Karpas-422 (cell line): ENCODE results near the gene VWA8. TPM values are rescaled to one million over a fixed set of nuclear protein-coding genes. Genes with fewer than 3 reads are reported as not detected.
A peak's percentile ranks its signal among the peaks of the same experiment; 100 is the strongest.

Experiments used
- DNase-seq: peaks from one replicate; pipeline ENCODE4 v3.0.0-alpha.2; 2015
- H2AFZ ChIP-seq: fragments of 200-600 bp; sonication (generic); 2 replicates; pipeline ENCODE4 v1.6.1; 2014; ENCODE audit warnings: antibody characterized with exemption, low read length, mixed read lengths
- H3K27ac ChIP-seq: fragments of 200-600 bp; sonication (generic); 2 replicates; pipeline ENCODE4 v1.5.1; 2014; ENCODE audit warnings: mild to moderate bottlenecking, low read length, moderate library complexity
- H3K27me3 ChIP-seq: fragments of 200-600 bp; sonication (generic); 2 replicates; pipeline ENCODE4 v1.6.1; 2014; ENCODE audit warnings: low read length, mixed read lengths
- H3K36me3 ChIP-seq: fragments of 200-600 bp; sonication (generic); 2 replicates; pipeline ENCODE4 v1.6.1; 2014; ENCODE audit warnings: low read length, mixed read lengths; ENCODE audit not compliant: insufficient read depth
- H3K4me1 ChIP-seq: fragments of 200-600 bp; sonication (generic); 2 replicates; pipeline ENCODE4 v1.6.1; 2014; ENCODE audit warnings: mild to moderate bottlenecking, low read length, mixed read lengths
- H3K4me2 ChIP-seq: fragments of 200-600 bp; sonication (generic); 2 replicates; pipeline ENCODE4 v1.6.1; 2014; ENCODE audit warnings: low read length, low read depth, mild to moderate bottlenecking; ENCODE audit not compliant: poor library complexity, severe bottlenecking
- H3K4me3 ChIP-seq: fragments of 200-600 bp; sonication (generic); 2 replicates; pipeline ENCODE4 v1.5.1; 2014; ENCODE audit warnings: mild to moderate bottlenecking, antibody characterized with exemption, low read length, mixed read lengths
- H3K79me2 ChIP-seq: fragments of 200-600 bp; sonication (generic); 2 replicates; pipeline ENCODE4 v1.6.1; 2014; ENCODE audit warnings: mild to moderate bottlenecking, low read length, mixed read lengths
- H3K9ac ChIP-seq: fragments of 200-600 bp; sonication (generic); 2 replicates; pipeline ENCODE4 v1.6.0; 2014; ENCODE audit warnings: low read length
- H3K9me2 ChIP-seq: fragments of 200-600 bp; sonication (generic), shearing (Covaris generic); replicated peaks from 2 replicates; pipeline ENCODE4 v1.6.0; 2014; ENCODE audit warnings: mild to moderate bottlenecking, low read length, moderate library complexity; ENCODE audit not compliant: insufficient read depth
- H3K9me3 ChIP-seq: fragments of 300-700, 200-600 bp; sonication (generic); 2 replicates; pipeline ENCODE4 v1.6.1; 2014; ENCODE audit warnings: low read length, mixed read lengths
- H4K20me1 ChIP-seq: fragments of 200-600 bp; sonication (generic); 2 replicates; pipeline ENCODE4 v1.6.1; 2014; ENCODE audit warnings: mild to moderate bottlenecking, antibody characterized with exemption, low read length, low read depth; ENCODE audit not compliant: insufficient read depth
- total RNA-seq: library from RNA; depleted of rRNA; stranded (reverse); fragments of >200 nt; shearing (Covaris generic); gene quantifications from 2 replicates; pipeline ENCODE4 v1.2.3, GENCODE V29; 2014; ENCODE audit warnings: low replicate concordance

The VWA8 gene
- total RNA-seq, 1 experiment from 2014 or later: 35.7 TPM

DNA sequence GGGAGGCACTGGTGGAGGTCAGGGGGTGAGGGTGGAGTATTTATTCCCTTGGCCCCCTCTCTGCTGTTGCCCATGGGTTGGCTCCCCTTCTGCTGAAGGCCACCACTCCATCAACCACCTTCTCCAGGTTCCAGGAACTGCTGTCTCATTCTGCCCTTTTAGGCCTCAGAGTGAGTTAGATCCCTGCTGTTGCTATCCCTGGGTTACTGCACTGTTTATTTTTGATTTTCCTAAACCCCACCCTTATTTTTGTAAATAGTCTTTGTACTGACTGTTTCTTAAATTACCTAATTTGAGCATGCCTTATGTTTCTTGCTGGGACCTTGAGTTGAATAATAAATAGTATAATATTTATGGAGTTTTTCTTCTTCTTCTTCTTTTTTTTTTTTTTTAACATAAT lies 370.8 kb downstream of the VWA8 start:
- Histone ChIP-seq H3K79me2 (no peaks in the 10 kb centered on the region), H3K36me3 (no peaks in the 10 kb centered on the region), H3K4me1 (peaks cover 18% of the 10 kb centered on the region), H3K4me2 (no peak overlapping the region), H3K9ac (no peak overlapping the region), H3K4me3 (no peak overlapping the region), H3K27me3 (no peaks in the 10 kb centered on the region), H3K9me3 (no peaks in the 10 kb centered on the region), H2AFZ (no peak overlapping the region), H4K20me1 (no peaks in the 10 kb centered on the region), H3K27ac (peak overlapping the region; percentile 78), H3K9me2 (no peaks in the 10 kb centered on the region)
- no peak for DNase-seq

DNA sequence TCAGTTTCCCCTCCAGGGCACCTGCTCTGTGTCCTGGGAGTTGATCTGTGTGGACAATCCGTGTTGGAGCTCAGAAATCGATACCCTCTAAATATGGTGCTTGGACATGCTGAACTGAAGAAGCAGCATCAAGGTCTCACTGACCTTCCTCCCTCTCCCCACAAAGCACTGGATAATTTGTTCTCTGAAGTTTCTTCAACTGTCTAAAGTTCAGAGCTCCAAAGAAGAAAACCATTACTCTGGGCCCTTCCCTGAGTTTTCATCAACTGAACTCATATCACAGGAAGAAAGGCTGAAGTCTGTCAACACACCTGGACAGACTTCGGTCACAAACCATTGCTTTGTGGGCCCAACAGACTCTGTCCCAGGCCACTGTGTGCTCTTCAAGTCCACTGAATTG lies 371.5 kb downstream of the VWA8 start:
- no peak overlapping the region for H3K9ac ChIP-seq
- H3K27me3 ChIP-seq: no peaks in the 10 kb centered on the region
- H3K9me3 ChIP-seq: no peaks in the 10 kb centered on the region
- H3K4me1 ChIP-seq: peaks cover 18% of the 10 kb centered on the region
- no peaks in the 10 kb centered on the region for H4K20me1 ChIP-seq
- H3K4me3 ChIP-seq: no peak overlapping the region
- H3K4me2 ChIP-seq: no peak overlapping the region
- peak overlapping the region; percentile 78 for H3K27ac ChIP-seq
- no peak overlapping the region for H2AFZ ChIP-seq
- no peaks in the 10 kb centered on the region for H3K9me2 ChIP-seq
- H3K79me2 ChIP-seq: no peaks in the 10 kb centered on the region
- no peak for DNase-seq
- H3K36me3 ChIP-seq: no peaks in the 10 kb centered on the region

DNA sequence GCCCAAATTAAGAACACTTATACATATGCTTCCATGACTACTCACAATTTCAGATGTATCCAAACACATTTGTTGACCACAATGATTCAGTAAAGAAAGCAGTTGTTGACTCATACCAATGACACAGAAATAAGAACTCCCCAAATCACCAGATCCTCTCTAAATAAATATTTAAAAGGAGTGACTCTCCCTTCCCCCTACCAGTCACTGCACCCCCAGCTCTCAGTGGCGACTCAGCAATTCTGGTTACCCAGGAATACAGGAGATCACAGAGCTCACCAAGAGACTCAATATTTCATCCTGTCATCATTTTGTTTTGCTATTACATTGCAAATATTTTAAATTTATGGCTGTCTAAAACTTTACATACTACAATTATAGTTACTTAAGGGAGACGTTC lies 372.0 kb downstream of the VWA8 start:
- no peaks in the 10 kb centered on the region for H3K79me2 ChIP-seq
- H3K4me1 ChIP-seq: peaks cover 18% of the 10 kb centered on the region
- no peak overlapping the region for H3K9ac ChIP-seq
- H4K20me1 ChIP-seq: no peaks in the 10 kb centered on the region
- H3K9me3 ChIP-seq: no peaks in the 10 kb centered on the region
- H3K9me2 ChIP-seq: no peaks in the 10 kb centered on the region
- peak overlapping the region; percentile 78; the same call in 1 of the 2 replicates for H3K27ac ChIP-seq
- no peaks in the 10 kb centered on the region for H3K27me3 ChIP-seq
- H3K36me3 ChIP-seq: no peaks in the 10 kb centered on the region
- no peak overlapping the region for H3K4me2 ChIP-seq
- DNase-seq: no peak
- no peak overlapping the region for H3K4me3 ChIP-seq
- no peak overlapping the region for H2AFZ ChIP-seq

DNA sequence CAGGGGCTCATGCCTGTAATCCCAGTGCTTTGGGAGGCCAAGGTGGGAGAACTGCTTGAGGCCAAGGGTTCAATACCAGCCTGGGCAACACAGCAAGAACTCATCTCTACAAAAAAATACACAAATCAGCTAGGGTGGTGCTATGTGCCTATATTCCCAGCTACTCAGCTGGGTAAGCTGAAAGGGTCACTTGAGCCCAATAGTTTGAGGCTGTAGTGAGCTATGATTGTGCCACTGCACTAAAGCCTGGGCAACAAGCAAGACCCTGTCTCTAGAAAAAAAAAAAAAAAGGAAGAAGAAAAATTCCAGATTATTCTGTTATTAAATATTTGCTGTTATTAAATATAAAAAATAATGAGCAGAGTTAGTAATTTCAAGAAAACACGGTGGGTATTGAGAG lies 372.5 kb downstream of the VWA8 start:
- Histone ChIP-seq H3K79me2 (no peaks in the 10 kb centered on the region), H3K36me3 (no peaks in the 10 kb centered on the region), H3K4me1 (peaks cover 18% of the 10 kb centered on the region), H3K4me3 (no peak overlapping the region), H3K27me3 (no peaks in the 10 kb centered on the region), H3K27ac (peak overlapping the region; percentile 78; the same call in 1 of the 2 replicates), H3K9me3 (no peaks in the 10 kb centered on the region), H3K9me2 (no peaks in the 10 kb centered on the region), H4K20me1 (no peaks in the 10 kb centered on the region), H3K9ac (no peak overlapping the region), H2AFZ (no peak overlapping the region), H3K4me2 (no peak overlapping the region)
- DNase-seq: no peak

DNA sequence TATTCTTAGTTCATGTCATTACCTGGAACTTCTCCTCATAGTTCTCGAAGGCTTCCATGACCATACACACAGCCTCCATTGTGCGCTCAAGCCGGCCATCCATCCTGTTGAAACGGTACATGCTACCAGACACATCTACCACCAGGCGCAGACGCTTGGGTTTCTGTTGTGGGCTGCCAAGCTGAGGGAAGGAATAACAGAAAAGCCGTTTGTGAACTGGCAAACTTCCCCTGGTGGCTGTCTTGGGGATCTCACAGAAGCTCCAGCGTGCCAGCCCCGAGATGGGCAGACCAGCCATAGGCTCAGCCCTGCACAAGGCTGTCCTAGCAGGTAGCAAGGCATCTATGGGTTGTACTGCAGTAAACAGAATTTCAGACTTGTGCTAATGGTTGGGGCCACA lies 373.4 kb downstream of the VWA8 start:
- no peak overlapping the region for H3K27ac ChIP-seq
- no peak overlapping the region for H3K4me3 ChIP-seq
- no peak overlapping the region for H3K4me2 ChIP-seq
- H3K9me2 ChIP-seq: no peaks in the 10 kb centered on the region
- peak; percentile 46 for DNase-seq
- H3K9ac ChIP-seq: no peak overlapping the region
- H2AFZ ChIP-seq: no peak overlapping the region
- no peaks in the 10 kb centered on the region for H3K36me3 ChIP-seq
- H3K4me1 ChIP-seq: peaks cover 18% of the 10 kb centered on the region
- H3K27me3 ChIP-seq: no peaks in the 10 kb centered on the region
- H3K79me2 ChIP-seq: no peaks in the 10 kb centered on the region
- no peaks in the 10 kb centered on the region for H3K9me3 ChIP-seq
- H4K20me1 ChIP-seq: no peaks in the 10 kb centered on the region

DNA sequence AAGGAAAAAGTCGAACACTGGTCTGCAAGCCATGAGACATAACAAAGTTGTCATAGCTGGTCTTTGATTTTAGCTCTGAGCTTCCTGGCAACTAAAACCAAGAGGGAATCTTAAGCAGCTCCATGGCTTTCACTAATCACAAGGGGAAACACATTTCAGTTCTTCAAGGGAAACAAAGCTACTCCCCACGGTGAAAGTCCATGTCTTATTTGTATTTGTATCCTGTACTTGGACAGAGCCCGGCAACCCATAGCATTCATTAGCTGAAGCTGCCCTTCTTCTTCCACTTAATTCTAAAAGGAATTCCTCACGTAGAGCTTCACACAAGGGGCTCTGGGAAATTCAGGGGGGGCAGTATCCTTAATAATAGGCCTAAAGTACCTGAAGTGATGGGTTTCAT lies 374.7 kb downstream of the VWA8 start:
- H3K79me2 ChIP-seq: no peaks in the 10 kb centered on the region
- no peaks in the 10 kb centered on the region for H4K20me1 ChIP-seq
- H3K4me2 ChIP-seq: no peak overlapping the region
- no peaks in the 10 kb centered on the region for H3K9me3 ChIP-seq
- DNase-seq: no peak
- H3K36me3 ChIP-seq: no peaks in the 10 kb centered on the region
- no peaks in the 10 kb centered on the region for H3K9me2 ChIP-seq
- 0 out of 2 replicates have a peak overlapping the region, but pooled peaks have one; percentile 2 for H3K27ac ChIP-seq
- H2AFZ ChIP-seq: no peak overlapping the region
- H3K4me3 ChIP-seq: no peak overlapping the region
- peaks cover 17% of the 10 kb centered on the region for H3K4me1 ChIP-seq
- no peaks in the 10 kb centered on the region for H3K27me3 ChIP-seq
- no peak overlapping the region for H3K9ac ChIP-seq

DNA sequence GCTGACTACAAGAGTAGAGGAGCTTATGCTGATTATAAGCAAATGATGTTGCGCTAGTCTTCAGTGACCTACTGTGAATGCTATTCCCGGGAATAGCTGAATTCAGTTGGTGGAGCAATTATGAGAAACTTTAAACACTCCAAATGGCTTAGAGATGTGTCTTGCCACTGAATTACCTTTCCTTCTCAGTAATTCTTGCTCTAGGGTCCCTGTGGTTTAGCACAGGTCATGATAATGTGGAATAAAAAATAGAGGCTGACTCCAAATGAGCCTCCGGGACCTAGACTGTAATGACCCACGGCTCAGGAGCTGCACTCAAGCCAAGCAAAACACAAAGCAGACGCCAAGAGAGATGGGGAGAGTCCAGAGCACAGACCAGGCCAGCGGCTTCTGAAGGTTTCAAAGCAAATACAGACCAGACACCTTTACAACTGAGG lies 378.9 kb downstream of the VWA8 start:
- no peak overlapping the region for H3K4me3 ChIP-seq
- no peaks in the 10 kb centered on the region for H3K79me2 ChIP-seq
- H3K9me2 ChIP-seq: no peaks in the 10 kb centered on the region
- no peaks in the 10 kb centered on the region for H3K27me3 ChIP-seq
- H2AFZ ChIP-seq: no peak overlapping the region
- no peak for DNase-seq
- peaks cover 4% of the 10 kb centered on the region; the same call in 1 of the 2 replicates for H3K4me1 ChIP-seq
- H3K9me3 ChIP-seq: no peaks in the 10 kb centered on the region
- no peak overlapping the region for H3K9ac ChIP-seq
- no peak overlapping the region for H3K4me2 ChIP-seq
- 0 out of 2 replicates have a peak, but pooled peaks cover 3% of the 10 kb centered on the region for H3K36me3 ChIP-seq
- no peak overlapping the region for H3K27ac ChIP-seq
- H4K20me1 ChIP-seq: no peaks in the 10 kb centered on the region

DNA sequence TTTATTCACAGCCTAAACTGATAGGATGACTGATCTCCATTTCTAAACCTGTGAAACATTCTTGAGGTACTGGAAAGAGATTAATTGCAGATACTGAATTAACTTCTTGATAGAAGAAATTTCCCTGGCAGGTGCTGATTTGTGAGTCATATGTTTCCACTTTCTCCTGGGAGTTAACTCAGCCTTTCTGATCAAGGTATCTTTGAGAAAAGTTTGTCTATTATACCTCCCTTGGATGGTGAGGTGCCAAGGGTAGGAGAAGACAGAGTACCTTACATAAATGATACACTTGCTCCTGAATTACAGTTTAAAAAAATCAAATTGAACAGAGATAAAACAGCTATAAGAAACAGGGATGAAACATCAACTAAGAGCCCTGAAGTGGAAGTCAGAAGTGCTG lies 380.6 kb downstream of the VWA8 start:
- Histone ChIP-seq H3K4me1 (peaks cover 4% of the 10 kb centered on the region), H3K4me3 (no peak overlapping the region), H3K27ac (peak overlapping the region; percentile 36; the same call in 1 of the 2 replicates), H3K36me3 (0 out of 2 replicates have a peak, but pooled peaks cover 3% of the 10 kb centered on the region), H3K27me3 (no peaks in the 10 kb centered on the region), H3K9me2 (no peaks in the 10 kb centered on the region), H3K9ac (no peak overlapping the region), H3K4me2 (no peak overlapping the region), H2AFZ (no peak overlapping the region), H3K79me2 (no peaks in the 10 kb centered on the region), H4K20me1 (no peaks in the 10 kb centered on the region), H3K9me3 (no peaks in the 10 kb centered on the region)
- DNase-seq: no peak
